Mesothelial cell of epicardium (in vitro differentiated cells): Measurements from ENCODE around the gene NRP1. TPM values are rescaled to one million over a fixed set of nuclear protein-coding genes. Genes with fewer than 3 reads are reported as not detected.

Source experiments
- DNase-seq, 2 experiments: peaks; one replicate each; pipeline ENCODE4 v3.0.0; 2021; ENCODE audit warnings: low spot score in 2 of 2; ENCODE audit not compliant: unreplicated experiment in 2 of 2
- H3K27ac Mint-ChIP-seq: 2 replicates; pipeline ENCODE4 v1.8.0; 2021; ENCODE audit warnings: mixed read lengths
- H3K27me3 Mint-ChIP-seq: 2 replicates; pipeline ENCODE4 v1.8.0; 2021; ENCODE audit warnings: low read depth, mixed read lengths
- H3K36me3 Mint-ChIP-seq: 2 replicates; pipeline ENCODE4 v1.8.0; 2021; ENCODE audit warnings: mixed read lengths
- H3K4me1 Mint-ChIP-seq: 2 replicates; pipeline ENCODE4 v1.8.0; 2021; ENCODE audit warnings: mixed read lengths
- H3K4me3 Mint-ChIP-seq: 2 replicates; pipeline ENCODE4 v1.8.0; 2021; ENCODE audit warnings: mild to moderate bottlenecking, moderate library complexity, mixed read lengths
- H3K9me3 Mint-ChIP-seq: 2 replicates; pipeline ENCODE4 v1.8.0; 2021; ENCODE audit warnings: mixed read lengths
- CTCF ChIP-seq: fragments of 200-600 bp; sonication (generic); IDR thresholded peaks from one replicate; pipeline ENCODE4 v1.5.0; 2021; ENCODE audit warnings: antibody characterized with exemption; ENCODE audit not compliant: unreplicated experiment
- total RNA-seq: library from RNA; stranded (reverse); gene quantifications from 3 replicates; pipeline ENCODE4 v1.2.1, GENCODE V29; 2021

The NRP1 gene
- total RNA-seq, 1 donor from 2014 or later: 47.7 TPM

GRCh38 chr10:33368086-33368485 is 33.6 kb upstream of the NRP1 start:
- H3K4me1 Mint-ChIP-seq: no peaks in the 10 kb centered on the region
- DNase-seq: no peak
- H3K9me3 Mint-ChIP-seq: peaks cover 37% of the 10 kb centered on the region
- H3K4me3 Mint-ChIP-seq: no peak overlapping the region
- peaks cover 5% of the 10 kb centered on the region for H3K36me3 Mint-ChIP-seq
- H3K27me3 Mint-ChIP-seq: no peaks in the 10 kb centered on the region
- TF ChIP-seq CTCF: no peak
- H3K27ac Mint-ChIP-seq: no peak overlapping the region

GRCh38 chr10:33365871-33366411 is 31.5 kb upstream of the NRP1 start:
- no peak for DNase-seq
- Mint-ChIP-seq H3K9me3 (peaks cover 37% of the 10 kb centered on the region), H3K36me3 (peaks cover 5% of the 10 kb centered on the region), H3K4me3 (no peak overlapping the region), H3K4me1 (no peaks in the 10 kb centered on the region), H3K27ac (no peak overlapping the region), H3K27me3 (no peaks in the 10 kb centered on the region)
- no peak for TF ChIP-seq CTCF

- Mint-ChIP-seq H3K27ac (no peak overlapping the region), H3K36me3 (peaks cover 5% of the 10 kb centered on the region), H3K4me1 (no peaks in the 10 kb centered on the region), H3K9me3 (peaks cover 33% of the 10 kb centered on the region), H3K27me3 (no peaks in the 10 kb centered on the region), H3K4me3 (no peak overlapping the region)
- no peak for TF ChIP-seq CTCF
- DNase-seq: no peak
These were observed 30.8 kb upstream of the NRP1 start for GRCh38 chr10:33365301-33365700.

GRCh38 chr10:33363106-33363505 is 28.6 kb upstream of the NRP1 start:
- peaks cover 30% of the 10 kb centered on the region for H3K9me3 Mint-ChIP-seq
- no peaks in the 10 kb centered on the region for H3K4me1 Mint-ChIP-seq
- no peak for TF ChIP-seq CTCF
- no peak overlapping the region for H3K27ac Mint-ChIP-seq
- H3K4me3 Mint-ChIP-seq: no peak overlapping the region
- no peaks in the 10 kb centered on the region for H3K27me3 Mint-ChIP-seq
- no peak for DNase-seq
- H3K36me3 Mint-ChIP-seq: peaks cover 5% of the 10 kb centered on the region

- no peak for DNase-seq
- no peak for TF ChIP-seq CTCF
- Mint-ChIP-seq H3K4me3 (no peak overlapping the region), H3K27ac (no peak overlapping the region), H3K4me1 (no peaks in the 10 kb centered on the region), H3K9me3 (peaks cover 10% of the 10 kb centered on the region), H3K27me3 (no peaks in the 10 kb centered on the region), H3K36me3 (no peaks in the 10 kb centered on the region)
These were observed 23.5 kb upstream of the NRP1 start for GRCh38 chr10:33358016-33358415.

GRCh38 chr10:33355274-33355673 is 20.8 kb upstream of the NRP1 start:
- Mint-ChIP-seq H3K27ac (no peak overlapping the region), H3K4me1 (peaks cover 9% of the 10 kb centered on the region), H3K36me3 (no peaks in the 10 kb centered on the region), H3K9me3 (peaks cover 10% of the 10 kb centered on the region), H3K27me3 (no peaks in the 10 kb centered on the region), H3K4me3 (no peak overlapping the region)
- no peak for DNase-seq
- no peak for TF ChIP-seq CTCF
